IMR-90 (cell line): ENCODE data around the gene RCE1. TPM values are rescaled to one million over a fixed set of nuclear protein-coding genes. Genes with fewer than 3 reads are reported as not detected.

Experiments
- ATAC-seq: fragments of 200-7000 bp; cut with Tn5 transposase; 2 replicates; pipeline ENCODE4 v1.9.1; 2020; ENCODE audit warnings: low read depth, mild to moderate bottlenecking, moderate library complexity
- BruUV-seq: library from RNA; stranded (reverse); fragments of 400-500 nt; replicated peaks from 2 replicates; lab custom pipeline; 2021; lab: Mats Ljungman, UMichigan
- CTCF ChIA-PET: fragments of 300-600 bp; formaldehyde crosslinking; extraction: SDS; loops from one replicate; lab custom pipeline; 2021; ENCODE audit warnings: antibody characterized with exemption; lab: Yijun Ruan, JAX
- POLR2A ChIA-PET: fragments of 300-600 bp; sonication (Branson Sonifier 250); formaldehyde crosslinking; loops from one replicate; lab custom pipeline; 2022; ENCODE audit warnings: antibody characterized with exemption; ENCODE audit not compliant: unreplicated experiment; lab: Charles Lee
- DNase-seq: peaks from one replicate; pipeline ENCODE4 v3.0.0; 2013
- H2AFZ ChIP-seq: replicated peaks from 2 replicates; pipeline ENCODE3; 2013; ENCODE audit warnings: low read length, mild to moderate bottlenecking; ENCODE audit not compliant: poor library complexity
- H2AK5ac ChIP-seq: 2 replicates; pipeline ENCODE4 v1.6.1; 2013; ENCODE audit warnings: low read depth, low read length, inconsistent platforms
- H2AK9ac ChIP-seq: replicated peaks from 2 replicates; pipeline ENCODE3; 2013; ENCODE audit warnings: mild to moderate bottlenecking, low read depth, low read length, moderate library complexity; ENCODE audit not compliant: poor library complexity
- H2BK120ac ChIP-seq: 2 replicates; pipeline ENCODE4 v1.6.1; 2013; ENCODE audit warnings: low read depth, low read length, inconsistent platforms
- H2BK15ac ChIP-seq: 3 replicates; pipeline ENCODE4 v1.6.1; 2013; ENCODE audit warnings: low read depth, low read length, inconsistent platforms
- H2BK20ac ChIP-seq: 2 replicates; pipeline ENCODE4 v1.6.1; 2013; ENCODE audit warnings: low read depth, mild to moderate bottlenecking, inconsistent platforms, low read length, moderate library complexity
- H2BK5ac ChIP-seq: 2 replicates; pipeline ENCODE4 v1.6.1; 2013; ENCODE audit warnings: mild to moderate bottlenecking, low read depth, low read length, inconsistent platforms; ENCODE audit not compliant: poor library complexity, severe bottlenecking
- H3K14ac ChIP-seq: replicated peaks from 2 replicates; pipeline ENCODE4 v1.6.1; 2013; ENCODE audit warnings: low read depth, low read length, inconsistent platforms
- H3K18ac ChIP-seq: 2 replicates; pipeline ENCODE4 v1.6.1; 2013; ENCODE audit warnings: low read depth, low read length, control low read depth
- H3K23ac ChIP-seq: 2 replicates; pipeline ENCODE4 v1.6.1; 2013; ENCODE audit warnings: low read depth, low read length, inconsistent platforms
- H3K27ac ChIP-seq: 2 replicates; pipeline ENCODE4 v1.5.1; 2013; ENCODE audit warnings: mild to moderate bottlenecking, control low read depth, low read length; ENCODE audit not compliant: insufficient read depth
- H3K27me3 ChIP-seq: 2 replicates; pipeline ENCODE4 v1.6.1; 2013; ENCODE audit warnings: low read length; ENCODE audit not compliant: control insufficient read depth, insufficient read depth
- H3K36me3 ChIP-seq: 2 replicates; pipeline ENCODE4 v1.6.1; 2013; ENCODE audit warnings: low read length, mixed read lengths; ENCODE audit not compliant: control insufficient read depth, insufficient read depth
- H3K4ac ChIP-seq: 2 replicates; pipeline ENCODE4 v1.6.1; 2013; ENCODE audit warnings: low read depth, low read length, inconsistent platforms
- H3K4me1 ChIP-seq: 2 replicates; pipeline ENCODE4 v1.6.1; 2013; ENCODE audit warnings: low read length, mixed read lengths; ENCODE audit not compliant: control insufficient read depth, insufficient read depth
- H3K4me2 ChIP-seq: 2 replicates; pipeline ENCODE4 v1.6.1; 2013; ENCODE audit warnings: low read depth, mild to moderate bottlenecking, control low read depth, low read length, moderate library complexity
- H3K4me3 ChIP-seq: 2 replicates; pipeline ENCODE4 v1.5.1; 2013; ENCODE audit warnings: low read depth, mild to moderate bottlenecking, control low read depth, low read length, moderate library complexity; ENCODE audit not compliant: insufficient read depth
- H3K56ac ChIP-seq: 2 replicates; pipeline ENCODE4 v1.6.1; 2013; ENCODE audit warnings: low read length, inconsistent platforms; ENCODE audit not compliant: insufficient read depth; ENCODE audit errors: extremely low read depth
- H3K79me1 ChIP-seq, 2 experiments: 2 replicates each; pipeline ENCODE4 v1.6.1; 2013; ENCODE audit warnings: low read length in 2 of 2, inconsistent platforms in 1 of 2, low read depth in 1 of 2
- H3K9ac ChIP-seq: 2 replicates; pipeline ENCODE4 v1.6.1; 2013; ENCODE audit warnings: low read depth, low read length, control low read depth
- H3K9me1 ChIP-seq: 2 replicates; pipeline ENCODE4 v1.6.1; 2013; ENCODE audit warnings: low read length, inconsistent platforms; ENCODE audit not compliant: insufficient read depth
- H3K9me3 ChIP-seq: 2 replicates; pipeline ENCODE4 v1.6.1; 2013; ENCODE audit warnings: low read length; ENCODE audit not compliant: control insufficient read depth, insufficient read depth
- H4K20me1 ChIP-seq: 2 replicates; pipeline ENCODE4 v1.6.1; 2013; ENCODE audit warnings: low read length, inconsistent platforms; ENCODE audit not compliant: insufficient read depth
- H4K5ac ChIP-seq: 2 replicates; pipeline ENCODE4 v1.6.1; 2013; ENCODE audit warnings: mild to moderate bottlenecking, low read depth, low read length, control low read depth
- H4K8ac ChIP-seq, 2 experiments: 2 replicates each; pipeline ENCODE4 v1.6.1; 2013; ENCODE audit warnings: low read depth in 2 of 2, low read length in 2 of 2, control low read depth in 1 of 2, inconsistent platforms in 1 of 2
- H4K91ac ChIP-seq: 2 replicates; pipeline ENCODE4 v1.6.1; 2013; ENCODE audit warnings: low read depth, low read length, inconsistent platforms; ENCODE audit not compliant: insufficient read depth
- CHD1 ChIP-seq: IDR thresholded peaks from 2 replicates; pipeline ENCODE4 v1.6.1; 2012; ENCODE audit warnings: low read depth, low read length, improper control_type of control experiment
- MAFK ChIP-seq: IDR thresholded peaks from 2 replicates; pipeline ENCODE4 v1.6.1; 2012; ENCODE audit warnings: low read depth, low read length, improper control_type of control experiment
- MAZ ChIP-seq: IDR thresholded peaks from 2 replicates; pipeline ENCODE4 v1.6.1; 2012; ENCODE audit warnings: low read depth, mild to moderate bottlenecking, low read length, improper control_type of control experiment, moderate library complexity, borderline replicate concordance
- RAD21 ChIP-seq: IDR thresholded peaks from 2 replicates; pipeline ENCODE4 v1.6.1; 2012; ENCODE audit warnings: low read length, improper control_type of control experiment
- RCOR1 ChIP-seq: IDR thresholded peaks from 2 replicates; pipeline ENCODE4 v1.6.1; 2012; ENCODE audit warnings: mild to moderate bottlenecking, low read length, improper control_type of control experiment; ENCODE audit not compliant: insufficient replicate concordance
- WGBS, 2 experiments: methylation state at CpG; one replicate each; pipeline versions ENCODE4 v1.1.5 to v1.1.7; 2013; ENCODE audit warnings: missing lambda C conversion rate in 2 of 2; ENCODE audit not compliant: insufficient read length in 1 of 2; ENCODE audit errors: extremely low coverage in 2 of 2; 5-methylcytosine and 5-hydroxymethylcytosine counted together
- dilution Hi-C: fragments of 300-500 bp; cut with HindIII; formaldehyde crosslinking; loops from one replicate; pipeline ENCODE4 v1.14.3; 2018; ENCODE audit warnings: low sequenced_read_pairs; ENCODE audit not compliant: unreplicated experiment
- in situ Hi-C: fragments of 300-500 bp; cut with MboI; formaldehyde crosslinking; loops from 3 replicates; pipeline ENCODE4 v1.14.3; 2019; ENCODE audit warnings: low sequenced_read_pairs, inconsistent platforms, mixed read lengths
- intact Hi-C: fragments of 100-400 bp; cut with micrococcal nuclease; formaldehyde crosslinking; loops from 2 replicates; pipeline ENCODE4 v1.10.0; 2022
- polyA plus RNA-seq, 3 experiments: library from polyadenylated mRNA; depleted of rRNA; stranded (reverse); fragments of >200 nt; gene quantifications; 2 replicates each; pipeline ENCODE4 v1.2.3, GENCODE V29; 2012; ENCODE audit warnings: low replicate concordance in 1 of 3
- total RNA-seq: library from RNA; depleted of rRNA; stranded (reverse); fragments of >200 nt; gene quantifications from 2 replicates; pipeline ENCODE4 v1.2.3, GENCODE V29; 2012
- TF ChIP-seq, protein P1 (sequence below): fragments of 150-350 bp; IDR thresholded peaks from 2 replicates; pipeline ENCODE4 v1.6.1; 2017; ENCODE audit warnings: mild to moderate bottlenecking, antibody characterized with exemption, low read length, low read depth

RCE1 gene
- total and polyA plus RNA-seq, 2 of the 4 experiments (the other 2 are of a cell fraction), result 6.6 to 19.4 TPM

DNA sequence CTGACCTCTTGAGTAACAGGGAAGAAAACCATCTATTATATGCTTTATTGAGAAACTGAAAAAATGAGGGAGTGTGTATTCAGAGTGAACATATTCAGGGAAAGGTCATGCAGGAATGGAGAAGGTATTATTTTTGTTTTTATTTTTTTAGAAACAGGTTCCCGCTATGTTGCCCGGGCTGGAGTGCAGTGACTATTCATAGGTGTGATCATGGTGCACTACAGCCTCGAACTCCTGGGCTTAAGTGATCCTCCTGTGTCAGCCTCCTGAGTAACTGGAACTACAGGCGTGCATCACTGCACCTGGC is 8.7 kb upstream of the RCE1 start:
- Histone ChIP-seq H3K9ac (no peak overlapping the region), H3K14ac (no peak overlapping the region), H3K36me3 (peaks cover 6% of the 10 kb centered on the region; the same call in 1 of the 2 replicates), H2BK120ac (no peak overlapping the region), H4K8ac (peak overlapping the region in 1 of 2 experiments; percentile 56; a peak in 1 of 4 replicates), H3K4me3 (no peak overlapping the region), H3K4me1 (peaks cover 4% of the 10 kb centered on the region), H3K18ac (no peak overlapping the region), H3K4me2 (no peak overlapping the region), H3K4ac (no peak overlapping the region), H4K20me1 (no peaks in the 10 kb centered on the region; the same call in 1 of the 2 replicates), H2AFZ (no peak overlapping the region), H2BK20ac (no peak overlapping the region), H3K23ac (no peak overlapping the region), H3K79me1 (peaks cover 11 to 24% of the 10 kb centered on the region in 2 experiments; a peak in 3 of 4 replicates), H4K91ac (no peak overlapping the region), H2BK5ac (peak overlapping the region; percentile 17), H3K56ac (no peak overlapping the region), H2AK9ac (no peak overlapping the region), H4K5ac (no peak overlapping the region), H3K27me3 (no peaks in the 10 kb centered on the region), H2BK15ac (no peak overlapping the region), H3K27ac (peak overlapping the region; percentile 14; the same call in 1 of the 2 replicates), H3K9me3 (no peaks in the 10 kb centered on the region), H3K9me1 (no peaks in the 10 kb centered on the region), H2AK5ac (no peak overlapping the region)
- no peak for TF ChIP-seq MAFK
- no peak for TF ChIP-seq CHD1
- TF ChIP-seq RCOR1, result no peak
- no peak for TF ChIP-seq MAZ
- TF ChIP-seq, protein P1, sequence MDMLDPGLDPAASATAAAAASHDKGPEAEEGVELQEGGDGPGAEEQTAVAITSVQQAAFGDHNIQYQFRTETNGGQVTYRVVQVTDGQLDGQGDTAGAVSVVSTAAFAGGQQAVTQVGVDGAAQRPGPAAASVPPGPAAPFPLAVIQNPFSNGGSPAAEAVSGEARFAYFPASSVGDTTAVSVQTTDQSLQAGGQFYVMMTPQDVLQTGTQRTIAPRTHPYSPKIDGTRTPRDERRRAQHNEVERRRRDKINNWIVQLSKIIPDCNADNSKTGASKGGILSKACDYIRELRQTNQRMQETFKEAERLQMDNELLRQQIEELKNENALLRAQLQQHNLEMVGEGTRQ, result no peak
- TF ChIP-seq RAD21, result no peak
- intact Hi-C loops, result loop anchor here (1.0 to 2.0 kb wide), 4 partner anchors 140 to 426 kb away; no protein-coding TSS in a partner anchor
- in situ Hi-C loops, result loop anchor here (5.0 to 10.0 kb wide), 2 partner anchors 142 to 260 kb away; no protein-coding TSS in a partner anchor
- ChIA-PET POLR2A (interaction anchor here (0.6 kb wide), 1 partner anchor 142 kb away, joined by 3 read pairs; no protein-coding TSS in a partner anchor), CTCF (interaction anchor here (1.0 to 1.2 kb wide), 2 partner anchors 14 to 140 kb away, joined by 4 to 5 read pairs; no protein-coding TSS in a partner anchor)
- no TSS peak for BruUV-seq
- WGBS, 2 experiments, result 63% methylated on average over 1 of the region's 4 CpGs; no CpG with 5 or more reads in 1 of the 2 experiments
- dilution Hi-C loops, result no loop called here
- DNase-seq, result no peak
- ATAC-seq, result no peak
